Subcutaneous abdominal adipose tissue (tissue), 5 donors: ENCODE results near the gene COL6A1.
A peak's percentile ranks its signal among the peaks of the same experiment; 100 is the strongest.

Source experiments
- H3K27ac ChIP-seq: one replicate; pipeline ENCODE4 v1.7.0; 2013; ENCODE audit warnings: low read depth, mild to moderate bottlenecking, inconsistent platforms, low read length, moderate library complexity
- H3K27me3 ChIP-seq, 5 donors: one replicate each; pipeline ENCODE4 v1.7.0; 2013; ENCODE audit warnings: low read length in 5 of 5, inconsistent platforms in 1 of 5; ENCODE audit not compliant: control insufficient read depth in 5 of 5, insufficient read depth in 4 of 5
- H3K36me3 ChIP-seq, 5 donors: one replicate each; pipeline ENCODE4 v1.7.0; 2013; ENCODE audit warnings: low read length in 5 of 5; ENCODE audit not compliant: control insufficient read depth in 5 of 5, insufficient read depth in 5 of 5
- H3K4me1 ChIP-seq, 5 donors: one replicate each; pipeline ENCODE4 v1.7.0; 2013; ENCODE audit warnings: low read length in 5 of 5, mild to moderate bottlenecking in 3 of 5, moderate library complexity in 1 of 5; ENCODE audit not compliant: control insufficient read depth in 5 of 5, insufficient read depth in 5 of 5
- H3K4me3 ChIP-seq, 5 donors: one replicate each; pipeline ENCODE4 v1.7.0; 2013; ENCODE audit warnings: low read length in 5 of 5, low read depth in 1 of 5
- H3K9ac ChIP-seq, 5 donors: one replicate each; pipeline ENCODE4 v1.7.0; 2013; ENCODE audit warnings: low read length in 5 of 5, mild to moderate bottlenecking in 4 of 5, moderate library complexity in 3 of 5
- H3K9me3 ChIP-seq, 5 donors: one replicate each; pipeline ENCODE4 v1.7.0; 2013; ENCODE audit warnings: low read length in 5 of 5; ENCODE audit not compliant: control insufficient read depth in 5 of 5
- donor health status: healthy.
- donor health status: healthy.
- donor health status: healthy.
- donor health status: healthy.
- donor health status: healthy.

Gene COL6A1

GRCh38 chr21:45965084-45965809, 16.3 kb upstream of the COL6A1 start:
- H3K27me3 ChIP-seq = no peaks in the 10 kb centered on the region
- no peak overlapping the region for H3K4me3 ChIP-seq
- H3K4me1 ChIP-seq = peaks cover 0 to 4% (median 0%) of the 10 kb centered on the region in 5 donors
- H3K36me3 ChIP-seq = no peaks in the 10 kb centered on the region
- peaks cover 0 to 5% (median 0%) of the 10 kb centered on the region in 5 donors for H3K9me3 ChIP-seq
- H3K9ac ChIP-seq = no peak overlapping the region
- no peak overlapping the region for H3K27ac ChIP-seq

GRCh38 chr21:45966791-45967394, 14.7 kb upstream of the COL6A1 start:
- no peaks in the 10 kb centered on the region for H3K27me3 ChIP-seq
- peaks cover 0 to 5% (median 0%) of the 10 kb centered on the region in 5 donors for H3K9me3 ChIP-seq
- H3K4me1 ChIP-seq = peaks cover 3 to 20% (median 15%) of the 10 kb centered on the region in 5 donors
- no peak overlapping the region for H3K4me3 ChIP-seq
- no peaks in the 10 kb centered on the region for H3K36me3 ChIP-seq
- no peak overlapping the region for H3K27ac ChIP-seq
- H3K9ac ChIP-seq = no peak overlapping the region

GRCh38 chr21:45969921-45970673, 11.5 kb upstream of the COL6A1 start:
- peaks cover 0 to 9% (median 3%) of the 10 kb centered on the region in 5 donors for H3K27me3 ChIP-seq
- no peak overlapping the region for H3K27ac ChIP-seq
- H3K9ac ChIP-seq = no peak overlapping the region
- H3K9me3 ChIP-seq = no peaks in the 10 kb centered on the region
- peaks cover 5 to 48% (median 47%) of the 10 kb centered on the region in 5 donors for H3K4me1 ChIP-seq
- no peak overlapping the region for H3K4me3 ChIP-seq
- no peaks in the 10 kb centered on the region for H3K36me3 ChIP-seq

DNA sequence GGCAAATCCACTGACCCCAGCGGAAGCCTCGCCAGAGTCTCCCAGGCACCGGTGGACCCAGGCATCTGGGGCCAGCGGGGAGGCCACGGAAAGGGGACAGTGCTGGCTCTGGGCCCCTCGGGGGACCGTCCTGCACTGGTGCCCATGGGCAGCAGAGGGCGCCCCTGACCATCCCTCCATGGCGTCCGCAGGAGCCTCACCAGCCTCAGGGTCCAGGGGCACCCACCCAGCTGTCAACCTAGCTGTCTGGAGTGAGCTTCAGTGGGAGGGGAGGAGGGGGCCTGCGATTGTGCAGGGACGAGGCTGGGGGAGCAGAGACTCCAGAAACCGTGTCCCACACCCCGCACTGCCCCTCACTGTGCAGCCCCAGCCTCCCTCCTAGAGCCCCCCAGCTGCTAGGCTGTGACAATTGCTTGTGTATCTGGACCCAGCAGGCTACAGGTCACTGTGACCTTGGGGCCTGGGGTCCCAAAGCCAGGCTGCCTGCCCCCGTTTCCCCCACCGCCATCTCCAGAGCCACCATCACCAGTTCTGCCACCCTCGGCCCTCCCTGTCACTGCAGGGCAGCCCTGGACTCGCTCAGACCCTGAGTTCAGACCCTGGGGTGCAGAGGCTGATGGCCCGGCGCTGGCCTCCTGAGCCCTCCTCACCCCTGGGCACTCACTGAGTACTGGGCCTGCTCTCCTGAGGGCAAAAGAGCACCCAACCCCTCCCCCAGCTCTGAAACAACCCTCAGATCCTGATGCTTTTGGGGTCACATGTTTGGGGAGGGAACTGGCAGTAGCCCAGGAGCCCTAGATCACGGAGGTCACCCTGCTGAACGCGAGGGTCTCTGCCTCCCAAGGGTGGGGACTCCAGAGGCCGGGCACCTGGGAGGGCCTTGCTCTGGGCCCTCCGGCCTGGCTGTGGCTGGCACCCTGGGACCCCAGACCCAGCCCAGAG, 10.6 kb upstream of the COL6A1 start:
- Histone ChIP-seq H3K4me3 (no peak overlapping the region), H3K27ac (peak overlapping the region; percentile 60), H3K9me3 (no peaks in the 10 kb centered on the region), H3K27me3 (peaks cover 0 to 9% (median 3%) of the 10 kb centered on the region in 5 donors), H3K36me3 (no peaks in the 10 kb centered on the region), H3K4me1 (peaks cover 5 to 50% (median 48%) of the 10 kb centered on the region in 5 donors), H3K9ac (peak overlapping the region in 1 of 5 donors; percentile 38)

DNA sequence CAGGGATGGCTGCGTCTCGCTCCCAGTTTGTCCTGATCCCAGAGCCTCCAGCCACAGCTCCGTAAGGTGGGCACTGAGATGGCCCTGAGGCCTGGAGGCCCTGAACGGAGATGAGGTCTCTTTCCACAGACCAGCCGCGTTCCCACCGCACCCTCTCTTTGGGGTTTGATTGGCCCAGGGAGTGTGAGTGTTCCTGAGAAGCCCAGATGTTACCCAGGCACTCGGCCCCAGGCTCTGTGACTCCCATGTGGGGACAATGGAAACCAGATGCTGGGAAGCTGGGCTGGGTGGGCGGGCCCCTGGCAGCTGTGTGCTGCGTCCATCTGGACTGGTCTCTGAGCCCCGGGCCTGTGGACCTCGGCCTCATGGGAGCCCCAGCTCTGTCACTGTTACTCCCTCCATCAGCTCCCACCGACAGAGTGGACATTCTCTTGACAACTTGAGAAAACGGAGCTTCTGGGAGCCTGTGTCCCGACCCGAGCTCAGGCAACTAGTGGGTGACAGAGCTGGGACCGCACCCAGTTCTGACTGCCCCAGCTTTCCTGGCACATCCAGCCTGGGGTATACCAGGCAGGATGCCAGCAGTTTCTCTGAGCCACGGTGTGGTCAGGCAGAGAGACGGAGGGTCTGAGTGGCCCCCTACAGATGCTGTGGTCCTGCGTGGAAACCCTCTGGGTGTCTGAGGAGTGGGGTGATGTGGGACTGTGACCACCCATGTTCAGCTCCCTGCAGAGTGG, 9.8 kb upstream of the COL6A1 start:
- peaks cover 5 to 50% (median 48%) of the 10 kb centered on the region in 5 donors for H3K4me1 ChIP-seq
- no peaks in the 10 kb centered on the region for H3K9me3 ChIP-seq
- H3K27ac ChIP-seq = peak overlapping the region; percentile 76
- no peaks in the 10 kb centered on the region for H3K36me3 ChIP-seq
- peak overlapping the region in 3 of 5 donors; percentile 35 to 82 (median 38) for H3K9ac ChIP-seq
- H3K27me3 ChIP-seq = peaks cover 0 to 9% (median 3%) of the 10 kb centered on the region in 5 donors
- peak overlapping the region in 4 of 5 donors; percentile 2 to 76 (median 34) for H3K4me3 ChIP-seq

DNA sequence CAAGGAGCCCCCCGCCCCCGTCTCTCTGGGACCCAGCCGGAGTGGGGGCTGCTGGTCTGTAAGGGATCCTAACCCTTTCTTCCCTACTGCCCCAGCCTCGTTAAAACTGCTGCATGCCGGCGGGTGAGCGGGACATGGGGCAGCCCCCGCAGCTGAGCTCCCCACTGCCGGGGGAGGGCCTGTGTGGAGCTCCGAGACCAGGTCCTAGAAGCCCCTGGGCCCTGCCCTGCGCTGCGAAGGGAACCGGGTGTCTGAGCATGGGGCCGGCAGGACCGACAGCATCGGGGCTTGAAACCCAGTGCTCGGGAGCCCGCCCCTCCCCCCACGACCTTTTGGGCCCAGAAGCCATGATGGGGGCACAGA, 9.2 kb upstream of the COL6A1 start:
- peak overlapping the region in 4 of 5 donors; percentile 68 to 82 (median 78) for H3K9ac ChIP-seq
- peaks cover 5 to 51% (median 50%) of the 10 kb centered on the region in 5 donors for H3K4me1 ChIP-seq
- no peaks in the 10 kb centered on the region for H3K9me3 ChIP-seq
- H3K4me3 ChIP-seq = peak overlapping the region in 4 of 5 donors; percentile 6 to 76 (median 64)
- peak overlapping the region; percentile 76 for H3K27ac ChIP-seq
- H3K36me3 ChIP-seq = no peaks in the 10 kb centered on the region
- peaks cover 0 to 9% (median 3%) of the 10 kb centered on the region in 5 donors for H3K27me3 ChIP-seq

GRCh38 chr21:45972716-45973474, 8.7 kb upstream of the COL6A1 start:
- Histone ChIP-seq H3K27me3 (peaks cover 0 to 9% (median 3%) of the 10 kb centered on the region in 5 donors), H3K36me3 (no peaks in the 10 kb centered on the region), H3K4me1 (peaks cover 5 to 53% (median 51%) of the 10 kb centered on the region in 5 donors), H3K9me3 (no peaks in the 10 kb centered on the region), H3K27ac (peak overlapping the region; percentile 76), H3K9ac (peak overlapping the region; percentile 26 to 82 (median 74)), H3K4me3 (peak overlapping the region in 4 of 5 donors; percentile 61 to 76 (median 66))

DNA sequence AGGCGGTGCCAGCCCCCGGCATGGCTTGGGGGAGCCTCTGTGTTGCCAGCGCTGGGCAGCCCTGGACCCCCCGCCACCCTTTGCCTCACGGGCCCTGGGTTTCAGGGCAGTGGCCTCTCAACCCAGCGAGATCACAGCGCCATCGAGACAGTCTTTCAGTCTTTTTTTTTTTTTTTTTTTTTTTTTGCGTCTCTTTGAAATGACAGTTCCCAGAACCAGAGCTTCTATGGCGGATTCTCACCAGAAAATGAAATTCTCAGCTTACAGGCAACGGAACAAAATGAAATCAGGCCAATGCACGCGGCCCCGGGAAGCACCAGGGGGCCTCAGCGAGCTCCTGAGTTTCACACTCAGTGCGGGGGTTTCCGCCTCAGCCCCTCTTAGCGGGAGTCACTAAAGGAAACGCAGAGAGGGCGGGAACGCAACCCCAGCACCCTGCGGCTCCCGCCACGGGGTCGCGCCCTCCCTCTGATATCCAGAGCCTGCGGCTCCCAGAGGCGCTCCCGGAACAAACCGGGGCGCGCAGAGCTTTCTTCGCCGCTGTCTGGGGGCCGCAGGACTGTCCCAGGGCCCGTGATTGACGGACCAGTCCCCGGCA, 8.0 kb upstream of the COL6A1 start:
- peak overlapping the region; percentile 76 for H3K27ac ChIP-seq

More for the DNA sequence above, 8.0 kb upstream of the COL6A1 start:
- Histone ChIP-seq H3K27me3 (peaks cover 0 to 9% (median 3%) of the 10 kb centered on the region in 5 donors), H3K36me3 (no peaks in the 10 kb centered on the region), H3K9ac (peak overlapping the region; percentile 26 to 82 (median 74)), H3K4me3 (peak overlapping the region in 4 of 5 donors; percentile 61 to 76 (median 66)), H3K9me3 (no peaks in the 10 kb centered on the region), H3K4me1 (peaks cover 7 to 56% (median 54%) of the 10 kb centered on the region in 5 donors)
